Ammon's horn (tissue), 1 donor: ENCODE measurements around the gene DZIP1.
"Not testable (repeated sequence)": the region's sequence is repeated elsewhere in the genome, so short reads cannot be mapped to it uniquely, and the experiment has no call there.

ENCODE experiments used
- DNase-seq: peaks from one replicate; pipeline ENCODE4 v3.0.0-alpha.2; 2016; ENCODE audit warnings: low spot score

Gene DZIP1

GRCh38 chr13:95601216-95601615 lies 43.3 kb downstream of the DZIP1 start:
- DNase-seq: no peak

GRCh38 chr13:95596701-95597100 lies 47.8 kb downstream of the DZIP1 start:
- DNase-seq: no peak

GRCh38 chr13:95593462-95593861 lies 51.0 kb downstream of the DZIP1 start:
- no peak for DNase-seq

GRCh38 chr13:95588721-95589120 lies 55.8 kb downstream of the DZIP1 start:
- no peak for DNase-seq

GRCh38 chr13:95588134-95588533 lies 56.4 kb downstream of the DZIP1 start:
- DNase-seq: no peak

- DNase-seq: no peak
Measured at GRCh38 chr13:95585867-95586266, 58.6 kb downstream of the DZIP1 start.

GRCh38 chr13:95579303-95579702 lies 65.2 kb downstream of the DZIP1 start:
- no peak for DNase-seq

- no peak for DNase-seq
Measured at GRCh38 chr13:95573221-95573620, 71.3 kb downstream of the DZIP1 start.

GRCh38 chr13:95571941-95572340 lies 72.6 kb downstream of the DZIP1 start:
- DNase-seq: no peak

GRCh38 chr13:95570016-95570415 lies 74.5 kb downstream of the DZIP1 start:
- no peak for DNase-seq

GRCh38 chr13:95568131-95568530 lies 76.4 kb downstream of the DZIP1 start:
- no peak for DNase-seq

- DNase-seq: not testable (repeated sequence)
Measured at GRCh38 chr13:95565758-95566157, 78.7 kb downstream of the DZIP1 start.

- no peak for DNase-seq
Measured at GRCh38 chr13:95564733-95565291, 79.7 kb downstream of the DZIP1 start.

GRCh38 chr13:95564091-95564490 lies 80.4 kb downstream of the DZIP1 start:
- DNase-seq: no peak

GRCh38 chr13:95560387-95560786 lies 84.1 kb downstream of the DZIP1 start:
- no peak for DNase-seq

GRCh38 chr13:95559100-95559499 lies 85.4 kb downstream of the DZIP1 start:
- DNase-seq: no peak

GRCh38 chr13:95557013-95557412 lies 87.5 kb downstream of the DZIP1 start:
- no peak for DNase-seq

- no peak for DNase-seq
Measured at GRCh38 chr13:95553581-95554385, 90.7 kb downstream of the DZIP1 start.

- no peak for DNase-seq
Measured at GRCh38 chr13:95552539-95553441, 91.7 kb downstream of the DZIP1 start, which contains the start of gene CLDN10. CLDN10 (plus strand) TSS chr13:95552720; CDS start chr13:95552754, 34 bp downstream.

- no peak for DNase-seq
Measured at GRCh38 chr13:95552208-95552538, 92.3 kb downstream of the DZIP1 start.

GRCh38 chr13:95547531-95548167 lies 96.9 kb downstream of the DZIP1 start:
- no peak for DNase-seq

GRCh38 chr13:95546919-95547318 lies 97.6 kb downstream of the DZIP1 start:
- no peak for DNase-seq
